GM19193 (cell line): Measurements from ENCODE around the gene SLIT1.

Source experiments
- POLR2A ChIP-seq: IDR thresholded peaks from 4 replicates; pipeline ENCODE4 v1.6.1; 2011; ENCODE audit not compliant: insufficient read depth, insufficient read length; ENCODE audit errors: extremely low read depth

SLIT1 gene

DNA sequence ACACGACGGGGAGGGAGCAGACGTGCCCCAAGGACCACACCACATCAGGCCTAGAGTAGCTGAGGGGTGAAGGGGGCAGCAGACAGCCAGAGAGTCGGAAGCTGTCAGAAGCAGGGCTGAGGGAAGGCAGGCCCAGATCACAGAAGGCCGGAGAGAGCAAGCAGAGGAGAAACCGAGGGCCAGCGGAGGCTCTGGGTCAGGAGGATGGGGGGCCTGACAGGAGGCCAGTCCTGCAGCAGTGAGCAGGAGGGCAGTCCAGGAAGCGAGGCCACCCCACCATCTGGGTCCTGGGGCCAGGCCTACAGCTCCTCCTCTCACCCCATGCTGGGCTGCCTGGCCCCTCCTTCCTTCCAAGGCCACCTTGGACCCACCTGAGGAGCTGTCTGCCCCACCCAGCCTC lies 20.3 kb downstream of the SLIT1 start:
- no peak for TF ChIP-seq POLR2A

- TF ChIP-seq POLR2A = no peak
Observed at GRCh38 chr10:97163781-97164501, 21.8 kb downstream of the SLIT1 start.

GRCh38 chr10:97163181-97163580 lies 22.6 kb downstream of the SLIT1 start:
- TF ChIP-seq POLR2A = no peak

GRCh38 chr10:97159646-97160305 lies 26.0 kb downstream of the SLIT1 start:
- TF ChIP-seq POLR2A = no peak

GRCh38 chr10:97157578-97158095 lies 28.1 kb downstream of the SLIT1 start:
- no peak for TF ChIP-seq POLR2A

DNA sequence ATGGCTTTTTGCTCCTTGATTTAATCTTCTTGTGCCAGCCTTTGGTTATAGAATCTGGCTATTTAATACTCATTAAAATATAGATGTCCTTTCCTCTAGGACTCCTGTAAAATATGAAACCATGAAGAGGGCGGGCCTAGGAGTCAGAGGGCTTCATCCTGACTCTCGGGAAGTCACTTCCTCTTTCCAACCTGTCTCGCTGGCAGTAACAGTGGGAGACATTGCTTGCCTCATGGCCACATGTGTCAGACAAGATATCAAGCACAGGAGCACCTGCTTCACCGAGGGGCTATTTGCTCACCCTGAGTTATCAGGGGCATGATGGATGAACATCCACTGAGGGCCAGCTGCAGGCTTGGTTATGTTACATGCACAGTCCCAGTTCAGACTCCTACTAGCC lies 31.0 kb downstream of the SLIT1 start:
- TF ChIP-seq POLR2A = no peak

DNA sequence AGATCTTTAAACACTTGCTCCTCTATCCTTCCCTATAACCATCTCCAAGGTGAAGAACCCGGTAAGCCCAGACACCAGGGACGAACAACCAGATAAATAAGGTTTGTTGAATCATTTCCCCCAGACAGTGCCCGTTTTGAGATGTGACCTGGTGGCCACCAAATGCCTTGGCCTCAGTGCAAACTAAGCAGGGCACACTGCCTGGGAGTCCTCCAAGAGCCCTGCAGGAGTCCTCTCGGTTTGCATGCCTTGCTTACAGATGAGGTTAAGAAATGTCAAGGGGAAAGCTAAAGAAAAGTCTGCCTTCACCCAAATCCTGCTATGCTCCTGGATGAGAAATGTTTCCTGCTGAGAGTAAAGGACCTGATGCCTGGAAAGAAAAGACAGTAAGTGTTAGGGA lies 31.6 kb downstream of the SLIT1 start:
- no peak for TF ChIP-seq POLR2A

DNA sequence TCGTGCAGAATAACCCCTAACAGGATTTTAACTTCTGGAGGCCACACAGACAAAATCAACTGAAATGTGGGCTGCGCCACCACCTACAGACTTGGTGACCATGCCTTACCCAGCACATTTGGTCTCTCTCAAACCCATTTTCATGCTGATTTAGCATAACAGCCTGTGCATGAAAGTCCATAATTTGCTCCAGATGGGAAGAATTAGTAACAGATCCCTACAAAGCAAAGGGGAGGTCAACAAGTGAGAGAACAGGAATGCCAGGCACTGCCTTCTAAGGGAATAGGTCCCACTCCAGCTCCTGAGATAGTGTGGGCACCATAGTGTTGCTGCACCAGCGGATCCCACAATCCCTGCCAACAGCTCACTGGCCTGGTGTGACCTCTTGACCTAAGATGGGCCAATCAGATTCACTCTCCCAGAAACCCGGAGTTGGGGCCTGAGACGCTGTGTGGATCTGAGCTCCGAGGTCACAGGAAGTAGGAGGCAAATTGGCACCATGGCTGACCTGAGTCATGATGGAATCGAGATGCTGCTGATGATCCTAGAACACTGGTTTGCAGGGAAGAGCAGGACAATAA lies 32.4 kb downstream of the SLIT1 start:
- TF ChIP-seq POLR2A = no peak

DNA sequence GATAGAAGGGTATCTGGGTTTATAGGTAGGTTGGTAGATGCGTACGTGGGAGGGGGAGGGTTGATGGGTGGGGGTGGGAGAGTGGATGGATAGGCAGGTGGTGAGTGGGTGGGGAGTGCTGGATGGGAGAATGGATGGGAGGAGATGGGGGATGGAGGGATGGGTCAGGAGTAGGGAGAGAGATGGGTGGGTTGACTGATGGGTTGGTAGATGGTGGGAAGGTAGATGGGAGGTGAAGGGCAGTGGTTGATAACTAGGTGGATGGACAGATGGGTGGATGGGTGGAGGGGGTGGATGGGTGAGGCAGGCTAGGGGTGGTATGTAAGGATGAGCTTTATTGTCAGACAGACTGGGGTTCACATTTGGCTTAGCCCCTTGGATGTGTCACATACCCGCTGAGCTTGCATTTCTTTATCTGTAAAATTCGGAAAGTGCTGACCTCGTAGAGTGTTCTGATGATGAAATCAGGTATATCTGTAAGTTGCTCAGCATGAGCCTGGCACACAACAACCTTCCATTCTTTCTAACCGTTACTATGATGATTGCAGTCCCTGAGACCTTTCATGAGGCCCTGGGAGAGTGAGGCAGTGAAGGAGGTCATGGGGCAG lies 34.3 kb downstream of the SLIT1 start:
- no peak for TF ChIP-seq POLR2A

- no peak for TF ChIP-seq POLR2A
Observed at GRCh38 chr10:97150616-97151015, 35.1 kb downstream of the SLIT1 start.

DNA sequence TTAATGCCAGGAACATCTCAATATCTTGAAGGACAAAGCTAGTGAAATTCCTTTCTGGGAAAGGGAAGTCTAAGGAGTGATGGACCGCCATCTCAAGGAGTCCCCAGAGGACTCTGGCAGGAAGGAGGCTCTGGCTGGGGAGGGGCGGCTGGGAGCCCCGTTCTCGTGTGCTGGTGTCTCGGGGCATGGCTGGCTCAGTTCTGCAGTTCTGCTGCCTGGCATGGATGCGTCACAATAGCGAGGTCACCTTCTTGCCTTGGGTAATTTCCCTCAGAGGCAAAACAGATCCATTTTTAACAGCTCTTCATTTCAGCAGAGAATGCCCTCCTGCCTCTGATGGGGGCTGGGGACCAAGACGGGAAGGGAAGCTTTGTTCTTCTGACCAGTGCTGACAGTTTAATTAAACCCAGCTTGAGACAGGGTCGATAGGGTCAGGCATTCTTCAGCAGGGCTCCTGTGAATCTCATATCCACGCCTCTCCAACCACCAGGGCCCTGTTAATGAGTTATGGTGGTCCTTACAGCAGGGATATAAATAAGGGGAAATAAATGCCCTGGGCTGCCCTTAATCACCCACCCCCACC lies 35.7 kb downstream of the SLIT1 start:
- no peak for TF ChIP-seq POLR2A

GRCh38 chr10:97149079-97149531 lies 36.7 kb downstream of the SLIT1 start:
- TF ChIP-seq POLR2A = no peak

DNA sequence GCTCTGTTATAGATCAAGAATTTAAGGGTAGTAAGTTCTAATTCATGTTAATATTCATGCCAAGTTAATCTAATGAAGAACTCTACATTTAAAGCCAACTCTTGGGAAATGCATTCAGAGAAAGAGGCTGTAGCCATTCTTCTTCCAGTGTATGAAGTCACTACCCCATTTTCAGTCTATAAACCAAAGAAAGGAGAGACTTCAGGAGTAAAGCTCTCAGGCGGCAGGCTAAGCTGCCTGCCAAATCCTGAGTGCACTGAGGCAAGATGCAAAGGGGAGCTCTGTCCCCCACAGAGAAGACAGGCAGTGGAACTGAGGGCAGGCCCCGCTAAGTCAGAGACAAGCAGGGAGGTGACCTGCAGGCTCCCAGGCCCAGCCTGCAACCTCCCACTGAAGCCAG lies 41.5 kb downstream of the SLIT1 start:
- TF ChIP-seq POLR2A = no peak

DNA sequence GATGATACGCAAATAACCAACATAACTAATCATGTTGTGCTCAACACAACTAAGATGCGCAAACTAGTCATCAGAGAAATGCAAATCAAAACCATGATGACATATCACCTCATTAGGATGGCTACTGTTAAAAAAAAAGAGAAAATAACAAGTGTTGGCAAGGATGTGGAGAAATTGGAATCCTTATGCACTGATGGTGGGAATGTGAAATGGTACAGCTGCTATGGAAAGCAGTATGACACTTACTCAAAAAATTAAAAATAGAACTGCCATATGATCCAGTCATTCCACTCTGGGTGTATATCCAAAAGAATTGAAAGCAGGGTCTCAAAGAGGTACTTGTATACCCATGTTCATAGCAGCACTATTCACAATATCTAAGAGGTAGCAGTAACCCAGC lies 42.9 kb downstream of the SLIT1 start:
- no peak for TF ChIP-seq POLR2A
